Heart right ventricle (tissue), 16 donors: ENCODE measurements around the gene DOC2B. TPM values are rescaled to one million over a fixed set of nuclear protein-coding genes. Genes with fewer than 3 reads are reported as not detected.
A peak's percentile ranks its signal among the peaks of the same experiment; 100 is the strongest.
"Not testable (repeated sequence)": the region's sequence is repeated elsewhere in the genome, so short reads cannot be mapped to it uniquely, and the experiment has no call there.

Experiments
- ATAC-seq, 8 donors: fragments of 200-7000 bp; cut with Tn5 transposase; one replicate each; pipeline ENCODE4 v1.9.1; 2020; ENCODE audit warnings: mild to moderate bottlenecking in 8 of 8, moderate library complexity in 8 of 8, moderate number of reproducible peaks in 1 of 8
- DNase-seq, 2 donors: peaks; one replicate each; pipeline ENCODE4 v3.0.0-alpha.2; 2020
- H3K27ac ChIP-seq, 10 donors: fragments of 200-600 bp; sonication (generic) in 2 of 10; one replicate each; pipeline versions ENCODE4 v1.5.0 to v1.8.0; 2020 to 2022; ENCODE audit warnings: mild to moderate bottlenecking in 3 of 10
- H3K27me3 ChIP-seq, 7 donors: fragments of 200-600 bp; one replicate each; pipeline ENCODE4 v1.8.0; 2021 to 2022; ENCODE audit warnings: mild to moderate bottlenecking in 2 of 7
- H3K36me3 ChIP-seq, 9 donors: fragments of 200-600 bp; sonication (generic) in 1 of 9; one replicate each; pipeline versions ENCODE4 v1.5.0 to v1.8.0; 2020 to 2022; ENCODE audit warnings: mild to moderate bottlenecking in 2 of 9
- H3K4me1 ChIP-seq, 9 donors: fragments of 200-600 bp; sonication (generic) in 1 of 9; one replicate each; pipeline versions ENCODE4 v1.5.0 to v1.8.0; 2020 to 2022; ENCODE audit warnings: mild to moderate bottlenecking in 4 of 9
- H3K4me3 ChIP-seq, 10 donors: fragments of 200-600 bp; sonication (generic) in 2 of 10; one replicate each; pipeline versions ENCODE4 v1.5.0 to v1.8.0; 2020 to 2022; ENCODE audit warnings: mild to moderate bottlenecking in 7 of 10, moderate library complexity in 2 of 10
- H3K9me3 ChIP-seq, 11 donors: fragments of 200-600 bp in 10 of 11; sonication (generic) in 2 of 11; one replicate each; pipeline versions ENCODE4 v1.5.0 to v1.8.0; 2013 to 2022; ENCODE audit warnings: mild to moderate bottlenecking in 2 of 11, control low read depth in 1 of 11, moderate library complexity in 1 of 11
- CTCF ChIP-seq, 9 donors: fragments of 200-600 bp; sonication (generic) in 2 of 9; IDR thresholded peaks; one replicate each; pipeline versions ENCODE4 v1.5.0 to v1.8.0; 2021 to 2022; ENCODE audit warnings: antibody characterized with exemption in 9 of 9, mild to moderate bottlenecking in 5 of 9, moderate library complexity in 1 of 9
- WGBS, 2 donors: extraction: QIAGEN DNeasy Blood & Tissue Kit; methylation state at CpG; one replicate each; pipeline ENCODE4 v1.1.7; 2013; ENCODE audit warnings: inconsistent platforms in 1 of 2; 5-methylcytosine and 5-hydroxymethylcytosine counted together
- intact Hi-C, 10 donors: fragments of 100-400 bp; cut with DNase I; formaldehyde crosslinking; loops; one replicate each; pipeline versions ENCODE4 v1.11.1 to v1.14.2; 2022
- polyA plus RNA-seq, 2 donors: library from polyadenylated mRNA; stranded (reverse); fragments of 200-250 nt; gene quantifications; one replicate each; pipeline ENCODE4 v1.2.3, GENCODE V29; 2013
- total RNA-seq, 10 donors: library from RNA; stranded (reverse); fragmentation: NEBNext Ultra II Directional in 3 of 10; extraction: Animal tissue kit (Norgen Biotek cat#: 25700) in 3 of 10; gene quantifications; one replicate each; pipeline versions ENCODE4 v1.2.1 to v1.2.4, GENCODE V29; 2021 to 2023
- donor health status: Arrhythmogenic right ventricular cardiomyopathy.
- donor health status: ischemic (EF 13 %, LVEDD 7.1; RV severe dilation, severe dysfunction).
- donor health status: healthy with polysubstance abuse.
- donor health status: DM: no; HTN: yes; CAD: no.
- donor health status: DM: no; HTN: no; CAD: no.
- donor health status: ischemic (EF 25% LVEDD 6.9; RV normal size, moderate dysfunction).
- donor health status: ischemic (EF 25% LVEDD 5.7; RV mildly dilated, moderate dysfunction).
- donor health status: healthy.
- donor health status: DM: yes; HTN: yes; CAD: no.
- donor health status: Ischemic cardiomyopathy.
- donor health status: ischemic (EF 35%, LVEDD 5.7; RV mildly dilated, moderate dysfunction).
- donor health status: nonischemic (EF 11% LVEDD 7.7; RV severe dilation, severe dysfunction).
- donor health status: DM: yes; HTN: yes; CAD: no.
- donor health status: PGD.
- donor health status: ischemic (EF 29% LVEDD 5.4; RV normal size, mild dysfunction).
- donor health status: nonischemic (EF 23%, LVEDD 6.1; RV moderate dilation, normal function).

Gene DOC2B
- total and polyA plus RNA-seq, 12 donors: 2.5 to 13.0 (median 4.6) TPM

GRCh38 chr17:215563-216478 lies 34.4 kb upstream of the DOC2B start:
- H3K36me3 ChIP-seq: peaks cover 0 to 19% (median 0%) of the 10 kb centered on the region in 9 donors
- DNase-seq (peak in 1 of 2 donors; percentile 42), ATAC-seq (peak in 7 of 8 donors; percentile 43 to 88 (median 71))
- H3K4me1 ChIP-seq: peaks cover 0 to 22% (median 7%) of the 10 kb centered on the region in 9 donors
- intact Hi-C loops, H3K9me3 ChIP-seq, H3K27me3 ChIP-seq: not testable (repeated sequence)
- TF ChIP-seq CTCF (IDR thresholded peaks at IDR 0.05): peak in 1 of 9 donors; percentile 17
- H3K27ac ChIP-seq: peak overlapping the region in 5 of 10 donors; percentile 52 to 86 (median 69)
- 50 to 63% methylated on average over 23 to 25 of the region's 29 CpGs for WGBS, 2 donors
- H3K4me3 ChIP-seq: peak overlapping the region in 5 of 10 donors; percentile 24 to 64 (median 46)

GRCh38 chr17:214881-215331 lies 33.5 kb upstream of the DOC2B start:
- Histone ChIP-seq H3K9me3 (no peaks in the 10 kb centered on the region), H3K27ac (peak overlapping the region in 3 of 10 donors; percentile 69 to 86 (median 79))

DNA sequence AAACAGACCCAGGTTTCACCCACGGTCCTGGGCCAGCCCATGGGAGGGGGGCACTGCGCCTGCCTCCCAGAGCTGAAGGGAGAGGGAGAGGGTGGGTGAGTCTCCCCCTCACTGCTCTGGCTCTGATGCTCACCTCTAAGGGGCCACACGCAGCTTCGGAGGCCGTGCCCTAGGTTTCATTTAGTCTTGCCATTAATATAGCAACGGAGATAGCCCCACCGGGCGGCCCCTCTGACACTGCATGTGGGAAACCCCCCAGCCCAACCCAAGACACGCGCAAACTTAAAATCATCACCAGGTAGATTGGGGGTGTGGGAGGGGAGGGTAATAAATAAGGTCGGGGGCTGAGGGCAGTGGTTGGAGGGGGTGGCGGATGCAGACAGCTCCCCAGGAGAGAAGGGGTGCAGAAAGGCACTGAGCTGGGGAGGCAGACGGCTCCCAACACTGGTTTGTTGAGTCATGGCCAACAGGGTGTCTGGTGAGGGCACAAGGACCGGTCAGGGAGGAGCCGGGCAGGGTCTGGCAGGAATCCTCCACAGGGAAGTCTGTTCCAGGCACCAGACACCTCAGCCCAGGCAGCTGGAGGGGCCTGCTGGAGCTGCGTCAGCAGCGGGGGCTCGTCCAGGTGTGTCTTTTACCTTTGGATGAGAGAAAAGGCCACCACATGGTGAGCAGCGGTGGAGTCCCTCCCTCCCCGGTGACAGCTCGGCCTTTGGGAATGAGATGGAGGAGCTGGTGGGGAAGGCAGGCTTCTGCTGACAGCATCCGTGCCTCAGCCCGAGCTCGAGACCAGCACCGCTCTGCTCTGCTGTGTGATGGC lies 32.0 kb upstream of the DOC2B start:
- intact Hi-C loops: no loop called here
- ATAC-seq (peak in 1 of 8 donors; percentile 18), DNase-seq (no peak)
- Histone ChIP-seq H3K36me3 (peaks cover 0 to 24% (median 0%) of the 10 kb centered on the region in 9 donors), H3K4me1 (peaks cover 0 to 16% (median 6%) of the 10 kb centered on the region in 9 donors), H3K4me3 (no peak overlapping the region), H3K9me3 (peaks cover 0 to 4% (median 0%) of the 10 kb centered on the region in 11 donors), H3K27ac (no peak overlapping the region), H3K27me3 (peaks cover 0 to 6% (median 0%) of the 10 kb centered on the region in 7 donors)
- TF ChIP-seq CTCF (IDR thresholded peaks at IDR 0.05): no peak
- 92 to 93% methylated on average over 25 of the region's 25 CpGs for WGBS, 2 donors

More at GRCh38 chr17:214881-215331, 33.5 kb upstream of the DOC2B start:
- no peak for DNase-seq
- Histone ChIP-seq H3K27me3 (no peaks in the 10 kb centered on the region), H3K36me3 (peaks cover 0 to 24% (median 0%) of the 10 kb centered on the region in 9 donors), H3K4me1 (peaks cover 0 to 22% (median 7%) of the 10 kb centered on the region in 9 donors), H3K4me3 (peak overlapping the region in 4 of 10 donors; percentile 24 to 64 (median 48))
- ATAC-seq: peak in 6 of 8 donors; percentile 6 to 55 (median 23)
- intact Hi-C loops: no loop called here
- WGBS, 2 donors: 89 to 93% methylated on average over 10 of the region's 10 CpGs
- TF ChIP-seq CTCF (IDR thresholded peaks at IDR 0.05): no peak

- ATAC-seq (no peak), DNase-seq (no peak)
- Histone ChIP-seq H3K27ac (no peak overlapping the region), H3K27me3 (peaks cover 0 to 6% (median 0%) of the 10 kb centered on the region in 7 donors), H3K4me1 (peaks cover 0 to 8% (median 3%) of the 10 kb centered on the region in 9 donors), H3K9me3 (peaks cover 0 to 4% (median 0%) of the 10 kb centered on the region in 11 donors), H3K36me3 (peaks cover 0 to 24% (median 0%) of the 10 kb centered on the region in 9 donors), H3K4me3 (no peak overlapping the region)
- TF ChIP-seq CTCF (IDR thresholded peaks at IDR 0.05): no peak
- intact Hi-C loops: no loop called here
- 89 to 96% methylated on average over 8 of the region's 8 CpGs for WGBS, 2 donors
Observed at GRCh38 chr17:210402-210801, 29.0 kb upstream of the DOC2B start.
